Hematopoietic multipotent progenitor cell treated with erythropoietin and hydrocortisone succinate and interleukin-3 and kit ligand, for 6 days (in vitro differentiated cells): ENCODE results near the gene SHB.

ENCODE experiments used
- DNase-seq: peaks from one replicate; pipeline ENCODE4 v3.0.0-alpha.2; 2015

Gene SHB

DNA sequence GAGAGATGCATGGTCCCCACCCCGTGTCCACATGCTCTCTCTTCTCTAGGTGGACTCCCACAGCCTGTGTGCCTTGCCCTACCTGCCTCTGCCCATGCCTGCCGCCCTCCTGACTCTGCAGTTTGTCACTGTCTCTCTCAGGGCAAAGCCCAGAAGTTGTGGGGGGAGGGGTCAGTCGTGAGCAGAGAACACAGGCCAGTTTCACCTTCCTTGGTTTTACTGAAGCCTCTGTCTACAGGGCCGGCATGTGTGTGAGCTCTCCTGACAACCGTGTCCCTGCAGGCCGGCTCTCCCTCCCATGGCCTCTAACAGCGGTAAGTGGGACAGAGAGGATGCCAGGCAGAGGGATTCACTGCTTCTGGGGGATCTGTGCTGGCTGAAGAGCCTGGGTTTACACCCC lies 121.6 kb downstream of the SHB start:
- DNase-seq, result no peak

DNA sequence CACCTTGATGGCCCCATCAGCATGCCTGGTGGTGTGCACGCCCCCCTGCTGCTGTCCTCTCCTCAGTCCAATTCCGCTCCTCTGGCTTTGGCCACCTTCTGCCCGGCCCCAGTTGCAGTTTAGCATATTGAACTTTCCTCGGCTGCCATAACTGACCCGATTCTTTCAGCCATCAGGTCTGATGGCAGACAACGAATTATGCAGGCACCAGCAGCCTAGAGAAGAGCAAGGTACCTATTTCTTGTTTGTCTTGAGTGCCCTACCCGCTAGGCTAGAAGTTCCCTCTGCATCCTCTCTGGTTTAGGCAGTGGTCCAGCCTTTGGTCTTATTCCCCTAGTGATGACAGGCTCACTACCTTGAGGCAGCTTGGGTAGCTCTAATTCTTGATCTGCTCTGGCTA lies 122.1 kb downstream of the SHB start:
- no peak for DNase-seq

DNA sequence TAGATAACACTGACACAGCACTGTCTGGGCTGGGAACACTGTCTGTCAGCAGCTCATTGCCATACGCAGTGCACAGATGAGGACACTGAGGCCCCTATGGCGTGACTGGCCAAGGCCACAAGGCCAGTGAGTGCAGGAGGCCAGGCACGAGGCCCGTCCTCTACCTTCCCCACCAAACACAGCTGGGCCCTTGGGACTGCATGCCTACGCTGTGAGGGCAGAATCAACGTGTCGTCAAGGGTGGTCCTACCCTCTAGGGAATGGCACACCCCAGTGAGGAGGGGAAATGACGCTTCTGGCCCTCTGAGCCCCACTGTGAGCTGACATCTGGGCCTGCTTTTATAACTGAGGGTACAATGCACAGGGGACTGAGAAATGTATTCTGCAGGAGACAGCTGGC lies 123.0 kb downstream of the SHB start:
- DNase-seq, result no peak

DNA sequence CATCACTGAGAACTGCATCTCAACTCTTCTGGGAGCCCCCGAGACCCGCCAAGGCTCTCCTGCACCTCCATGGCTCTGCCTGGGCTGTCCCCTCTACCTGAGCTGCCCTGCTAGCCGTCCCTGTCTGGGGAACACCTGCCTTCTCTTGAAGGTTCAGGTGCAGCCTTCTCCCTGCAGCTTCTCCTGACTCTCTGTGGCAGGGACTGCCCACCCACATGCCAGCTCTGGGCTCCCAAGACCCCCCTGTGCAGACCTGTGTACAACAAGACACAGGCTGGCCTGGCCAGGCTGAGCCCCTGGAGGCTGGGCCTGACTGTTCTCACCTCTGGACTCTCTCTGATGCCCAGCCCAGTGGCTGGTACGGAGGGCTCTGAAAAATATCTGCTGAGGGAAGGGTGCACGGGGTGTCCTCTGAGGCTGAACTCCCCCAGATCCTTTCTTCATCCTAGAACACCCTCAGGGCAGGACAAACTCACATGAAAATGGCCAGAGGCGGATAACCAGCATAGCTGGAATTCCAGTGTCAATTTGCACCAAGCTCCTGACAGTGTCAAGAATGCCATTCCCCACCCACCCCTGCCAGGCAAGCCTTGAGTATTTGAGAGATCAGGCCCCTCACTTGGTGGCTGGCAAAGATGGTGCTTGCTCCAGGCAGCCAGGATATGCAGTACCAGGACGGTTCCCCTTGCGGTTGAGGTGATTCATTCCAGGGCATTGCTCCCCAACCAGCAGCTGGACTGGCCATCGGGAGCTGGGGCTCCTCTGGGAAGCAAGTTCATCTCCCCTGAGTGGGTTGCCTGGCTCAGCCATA lies 124.2 kb downstream of the SHB start:
- no peak for DNase-seq

DNA sequence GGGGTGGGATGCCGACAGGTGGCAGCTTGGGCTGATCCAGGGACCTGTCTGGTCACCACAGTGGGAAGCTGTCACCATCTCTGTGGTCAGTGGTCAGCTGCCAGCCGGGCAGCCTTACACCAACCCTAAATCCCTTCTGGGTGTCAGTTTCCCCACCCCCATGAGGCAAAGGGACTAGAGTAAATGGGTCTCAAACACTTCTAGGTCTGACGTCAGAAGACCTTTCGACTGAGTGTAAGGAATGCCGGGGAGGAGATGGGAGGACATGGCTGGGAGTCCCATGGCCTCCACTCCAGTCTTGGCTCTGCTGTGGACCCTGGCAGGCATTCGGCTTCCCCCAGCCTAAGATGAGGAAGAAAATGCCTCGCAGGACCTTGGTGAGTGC lies 124.8 kb downstream of the SHB start:
- DNase-seq, result no peak

DNA sequence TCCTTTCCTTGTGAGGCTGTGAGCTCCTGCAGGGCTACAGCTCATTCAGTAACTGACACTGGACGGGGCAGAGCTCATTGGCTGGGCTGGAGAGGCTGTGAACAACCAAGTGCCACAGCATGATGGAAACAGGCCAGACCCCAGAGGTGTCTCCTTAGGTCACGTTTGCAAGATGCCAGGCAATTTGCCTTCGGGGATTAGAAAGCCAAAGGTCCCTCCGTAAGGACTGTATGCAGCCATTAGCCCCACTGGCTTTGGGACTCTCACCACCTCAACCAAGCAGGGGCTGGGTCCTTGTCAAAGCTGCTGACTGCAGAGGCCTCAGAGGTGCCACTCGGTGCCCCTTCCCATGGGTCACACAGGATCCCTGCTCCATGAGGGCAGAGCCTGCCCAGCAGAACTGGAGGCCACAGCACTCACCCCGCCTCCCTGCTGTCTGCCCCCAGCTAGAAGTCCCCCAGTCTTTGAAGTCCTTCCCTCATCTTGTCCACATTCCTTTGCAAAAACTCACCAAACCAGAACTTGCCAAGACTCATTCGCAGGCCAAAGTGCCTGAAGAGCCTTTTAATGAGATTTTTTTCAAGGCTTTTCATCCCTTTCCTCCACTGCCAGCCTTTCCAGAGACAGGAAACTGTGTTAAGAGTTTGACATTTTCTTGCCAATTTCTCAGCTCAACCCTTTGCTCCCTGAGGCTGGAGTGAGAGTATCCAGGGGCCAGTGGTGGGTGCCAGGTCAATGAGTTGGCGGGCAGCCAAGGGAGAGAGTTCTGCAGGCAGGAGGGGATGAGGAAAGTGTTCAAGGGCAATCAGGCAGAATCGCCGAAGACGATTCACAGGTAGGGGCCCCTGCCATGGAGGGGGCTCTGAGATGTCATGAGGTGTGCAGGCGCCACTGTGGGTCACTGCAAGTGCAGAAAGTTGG lies 125.4 kb downstream of the SHB start:
- no peak for DNase-seq

DNA sequence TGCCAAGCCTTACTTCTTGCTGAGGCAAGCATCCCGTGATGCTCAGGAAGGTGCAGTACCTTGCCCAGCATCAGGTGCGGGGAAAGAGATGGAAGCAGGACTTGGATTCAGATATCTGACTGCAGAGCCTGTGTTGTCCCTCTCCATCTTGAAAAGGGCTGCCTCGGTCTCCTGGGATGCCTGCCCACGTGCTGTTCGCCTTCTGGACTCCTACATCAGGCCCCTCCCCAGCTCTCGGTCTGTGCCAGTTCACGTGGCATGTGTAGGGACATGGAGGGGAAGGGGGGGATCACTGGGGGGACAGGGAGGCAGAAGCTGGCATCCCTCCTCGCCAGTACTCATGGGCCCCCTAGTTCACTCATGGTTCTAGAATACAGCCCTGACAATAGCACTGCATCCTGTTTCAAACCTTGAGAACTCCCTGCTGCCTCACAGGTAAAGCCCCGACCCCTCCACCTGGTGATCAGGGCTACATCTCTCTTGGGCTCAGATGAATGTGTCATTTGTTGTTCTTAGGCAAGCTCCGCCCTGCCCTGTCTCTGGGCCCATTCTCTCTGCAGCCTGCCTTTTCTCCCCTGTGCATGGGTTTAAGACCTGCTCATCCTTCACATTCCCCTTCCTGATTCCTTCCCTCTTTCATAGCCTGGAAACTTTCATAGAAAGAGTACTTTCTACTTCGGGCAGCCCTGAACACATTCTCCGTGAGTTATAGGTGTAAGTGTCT lies 126.2 kb downstream of the SHB start:
- no peak for DNase-seq

DNA sequence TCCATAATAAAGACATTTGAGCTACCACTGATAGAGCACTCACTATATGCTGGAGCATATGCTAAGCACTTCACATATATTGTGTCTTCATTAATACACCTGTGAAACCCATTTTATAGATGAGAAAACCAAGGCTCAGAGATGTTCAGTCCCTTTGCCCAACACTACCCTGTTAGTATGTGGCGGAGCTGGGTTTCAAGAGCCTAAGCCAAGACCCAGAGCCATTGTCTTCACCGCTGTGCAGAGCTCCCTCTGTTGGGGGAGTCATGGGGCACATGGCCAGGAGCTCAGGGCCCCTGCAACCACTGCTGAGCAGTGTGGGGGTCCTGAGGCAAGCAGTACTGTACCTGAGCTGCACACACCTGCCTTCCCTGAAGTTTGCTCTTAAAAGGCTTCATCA lies 127.8 kb downstream of the SHB start:
- no peak for DNase-seq

DNA sequence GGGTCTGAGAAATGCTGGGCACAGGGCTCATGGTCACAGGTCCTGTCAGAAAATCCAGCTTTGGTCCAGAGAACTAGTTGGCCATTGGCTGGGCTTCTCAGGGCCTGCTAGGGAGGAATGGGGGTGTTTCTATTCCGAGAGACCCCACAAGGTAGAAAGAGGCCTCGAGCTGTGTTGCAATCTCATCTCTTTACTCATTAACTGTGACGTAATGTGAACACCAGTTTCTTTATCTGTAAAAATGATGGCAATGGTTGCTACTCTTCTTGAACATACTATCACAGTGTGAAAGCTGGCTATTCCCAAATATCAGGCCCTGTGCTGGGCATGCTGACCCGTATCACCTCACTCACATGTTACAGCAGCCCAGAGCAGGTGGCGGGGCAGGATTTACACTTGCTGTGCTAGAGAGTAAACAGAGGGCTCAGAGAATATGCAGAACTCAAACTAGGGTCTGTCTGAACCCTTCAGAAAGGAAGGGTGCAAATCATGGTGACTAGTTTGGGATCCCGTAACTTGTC lies 129.4 kb downstream of the SHB start:
- no peak for DNase-seq

DNA sequence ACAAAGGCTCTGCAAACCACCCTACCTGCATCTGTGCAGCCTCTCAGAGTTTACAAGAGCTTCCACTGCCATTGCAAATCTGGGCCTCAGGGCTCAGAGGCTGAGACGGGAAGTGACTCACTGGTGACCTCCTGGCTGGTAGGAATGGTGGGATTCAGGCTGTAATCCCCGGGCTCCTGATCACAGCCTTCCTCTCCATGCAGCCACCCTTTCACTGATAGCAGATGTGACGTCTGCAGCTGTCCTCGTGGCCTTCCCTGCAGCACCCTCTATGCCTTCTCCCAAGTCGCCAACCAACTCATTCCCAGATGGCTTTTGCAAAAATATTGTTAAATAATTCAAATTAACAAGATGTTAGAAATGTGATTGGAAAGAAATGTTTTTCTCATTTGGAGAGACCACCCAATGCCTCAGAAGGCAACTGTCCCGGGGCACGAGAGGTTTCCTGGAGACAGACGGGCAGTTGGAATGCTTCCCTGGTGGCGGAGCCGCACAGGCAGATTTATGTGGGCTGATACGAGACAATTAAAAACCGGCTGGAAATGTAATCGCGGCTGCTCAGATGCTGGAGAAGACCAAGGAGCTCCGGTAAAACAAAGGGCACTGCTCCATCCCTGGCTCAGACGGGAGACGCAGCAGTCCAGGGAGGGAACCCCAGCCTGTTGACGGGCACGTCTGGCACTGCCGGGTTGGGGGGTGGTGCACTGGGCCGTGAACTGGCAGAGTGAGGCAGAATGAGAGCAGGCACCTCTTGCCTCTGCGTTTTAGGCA lies 130.7 kb downstream of the SHB start:
- DNase-seq, result no peak

DNA sequence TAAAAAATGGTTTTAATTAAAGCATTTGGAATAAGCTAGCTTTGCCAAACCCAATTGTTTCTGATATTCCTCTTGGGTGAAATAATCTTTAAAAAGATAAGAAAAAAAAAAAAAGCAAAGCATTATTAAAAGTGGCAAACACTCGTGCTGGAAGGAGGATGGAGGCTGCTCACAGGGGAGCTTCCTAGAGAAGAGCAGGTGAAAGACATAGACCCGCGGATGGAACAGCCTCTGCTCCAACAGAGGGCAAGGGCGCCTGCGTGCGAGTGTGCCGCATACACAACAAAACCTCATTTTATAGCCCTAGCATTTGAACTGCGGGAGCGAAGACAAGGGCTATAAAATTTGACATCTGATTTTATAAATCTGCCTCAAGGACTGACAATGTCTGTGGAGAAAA lies 131.7 kb downstream of the SHB start:
- DNase-seq, result no peak

DNA sequence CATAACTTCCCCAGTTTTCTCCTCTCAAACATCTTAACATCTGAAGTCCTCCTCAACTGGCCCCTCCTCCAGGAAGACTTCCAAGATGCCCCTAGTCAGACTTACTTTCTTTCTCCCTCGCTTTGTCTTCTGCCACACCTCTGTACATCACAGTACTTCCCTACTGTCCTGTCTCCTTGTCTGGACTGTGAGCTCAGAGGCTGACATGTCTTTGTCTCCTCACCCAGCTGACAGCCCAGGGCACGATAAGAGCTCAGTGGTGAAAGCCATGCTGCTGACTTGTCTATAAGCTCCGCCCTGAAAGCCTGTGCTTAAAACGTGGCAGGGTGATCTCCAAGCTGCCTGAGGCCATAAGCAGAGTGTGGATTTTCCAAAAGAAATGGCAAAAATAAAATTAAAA lies 132.1 kb downstream of the SHB start:
- DNase-seq, result peak; percentile 85

DNA sequence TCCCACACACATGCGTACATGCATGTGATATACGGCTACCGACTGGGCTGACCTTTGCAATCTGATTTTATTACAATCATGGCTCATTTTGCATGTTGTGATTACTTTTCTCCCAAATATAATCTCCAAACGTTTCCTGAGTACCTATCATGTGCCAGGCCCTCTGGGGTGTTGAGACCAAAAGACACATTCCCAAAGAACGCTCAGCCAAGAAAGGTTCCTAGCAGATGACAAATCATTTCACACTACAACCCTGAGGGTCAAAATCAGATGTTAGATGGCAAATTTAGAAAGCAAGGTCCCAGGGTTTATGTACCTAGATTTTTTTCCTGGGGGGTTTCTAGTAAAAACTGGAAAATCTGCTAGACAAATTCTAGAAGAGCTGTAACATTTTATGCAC lies 132.7 kb downstream of the SHB start:
- DNase-seq, result no peak

DNA sequence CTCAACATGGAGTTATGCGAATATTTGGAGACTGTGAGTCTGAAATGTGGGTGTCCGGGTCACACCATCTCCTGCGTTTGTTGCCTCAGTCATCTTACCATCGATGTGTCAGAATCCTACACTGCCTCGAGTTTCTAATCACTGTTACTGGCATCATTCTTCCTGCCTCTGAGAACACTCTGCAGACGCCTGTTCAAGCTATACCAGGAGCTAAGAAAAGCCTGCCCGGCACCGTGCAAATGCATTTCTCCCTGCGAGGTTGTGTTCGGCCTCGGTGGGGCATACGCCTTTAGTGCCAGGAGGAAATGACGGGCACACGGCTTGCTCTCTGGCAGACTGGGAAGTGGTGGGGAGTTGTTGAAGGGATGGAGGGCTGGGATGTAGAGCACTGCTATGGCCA lies 133.9 kb downstream of the SHB start:
- DNase-seq, result no peak

DNA sequence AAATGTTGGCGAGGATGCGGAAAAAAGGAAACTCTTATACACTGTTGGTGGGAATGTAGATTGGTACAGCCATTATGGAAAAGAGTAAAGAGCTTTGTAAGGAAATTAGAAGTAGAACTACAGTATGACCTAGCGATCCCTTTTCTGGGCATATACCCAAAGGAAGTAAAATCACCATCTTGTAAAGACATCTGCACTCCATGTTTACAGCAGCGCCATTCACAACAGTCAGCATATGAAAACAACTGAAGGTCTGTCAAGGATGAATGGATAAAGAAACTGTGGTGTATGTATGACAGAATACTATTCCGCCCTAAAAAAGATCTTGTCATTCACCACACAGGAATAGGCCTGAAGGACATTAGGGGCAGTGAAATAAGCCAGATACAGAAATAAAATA lies 137.4 kb downstream of the SHB start:
- DNase-seq, result no peak

DNA sequence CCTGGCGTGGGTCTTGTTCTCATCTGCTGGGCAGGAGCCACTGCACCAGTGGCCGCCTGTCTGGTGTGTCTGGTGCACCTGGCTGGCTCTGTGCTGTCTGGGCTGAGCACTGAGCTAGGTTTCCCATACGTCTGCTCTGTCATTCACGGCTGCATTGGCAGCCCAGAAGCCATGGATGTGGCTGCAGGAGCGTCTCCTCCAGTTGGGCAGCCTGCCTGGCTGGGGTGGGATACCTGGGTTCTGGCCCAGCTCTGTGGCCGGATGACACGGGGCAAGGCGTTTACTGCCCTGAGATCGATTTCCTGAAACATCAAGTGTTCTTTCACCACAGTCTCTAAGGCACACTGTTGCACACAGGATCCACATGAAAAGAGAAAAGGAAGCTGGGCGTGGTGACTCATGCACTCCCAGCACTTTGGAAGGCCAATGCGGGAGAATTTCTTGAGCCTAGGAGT lies 139.6 kb downstream of the SHB start:
- no peak for DNase-seq

DNA sequence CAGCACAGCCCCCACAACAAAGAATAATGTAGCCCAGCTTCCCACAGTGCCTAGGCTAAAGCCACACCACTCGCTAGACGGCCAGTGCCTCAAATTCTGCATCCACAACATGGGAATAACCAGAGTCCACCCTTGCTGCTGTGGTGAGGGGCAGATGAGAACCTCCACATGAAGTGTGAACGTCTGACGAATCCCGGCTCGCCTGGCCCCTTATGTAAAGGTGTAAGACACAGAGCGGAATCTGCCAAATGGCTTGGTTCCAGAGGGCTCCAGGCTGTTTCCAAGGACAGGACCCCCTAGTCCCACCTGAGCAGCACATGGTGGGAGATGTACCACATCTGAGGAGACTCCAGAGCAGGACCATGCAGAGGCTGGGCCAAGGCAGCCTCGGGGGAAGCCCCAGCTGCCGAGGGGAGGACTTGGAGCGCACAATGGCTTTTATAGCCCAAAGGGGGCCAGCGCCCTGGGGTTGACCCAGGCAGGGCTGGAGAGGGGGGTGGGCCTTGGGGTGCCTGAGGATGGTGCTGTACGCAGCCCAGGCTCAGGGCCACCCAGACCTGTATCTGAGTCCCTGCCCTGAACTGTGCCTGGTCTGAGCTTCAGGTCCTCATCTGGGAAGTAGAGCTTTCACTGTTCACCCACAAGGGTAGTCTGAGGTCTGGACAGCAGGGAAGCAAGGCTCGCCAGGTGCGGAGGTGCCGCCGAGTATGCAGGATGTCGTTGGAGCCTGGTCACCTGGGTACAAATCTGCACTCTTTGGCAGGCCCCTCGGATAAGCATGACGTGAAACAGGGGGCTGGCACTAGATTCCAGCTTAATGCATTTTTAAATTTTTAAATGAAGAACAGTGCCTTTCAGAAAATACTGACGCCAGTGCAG lies 140.2 kb downstream of the SHB start:
- no peak for DNase-seq

DNA sequence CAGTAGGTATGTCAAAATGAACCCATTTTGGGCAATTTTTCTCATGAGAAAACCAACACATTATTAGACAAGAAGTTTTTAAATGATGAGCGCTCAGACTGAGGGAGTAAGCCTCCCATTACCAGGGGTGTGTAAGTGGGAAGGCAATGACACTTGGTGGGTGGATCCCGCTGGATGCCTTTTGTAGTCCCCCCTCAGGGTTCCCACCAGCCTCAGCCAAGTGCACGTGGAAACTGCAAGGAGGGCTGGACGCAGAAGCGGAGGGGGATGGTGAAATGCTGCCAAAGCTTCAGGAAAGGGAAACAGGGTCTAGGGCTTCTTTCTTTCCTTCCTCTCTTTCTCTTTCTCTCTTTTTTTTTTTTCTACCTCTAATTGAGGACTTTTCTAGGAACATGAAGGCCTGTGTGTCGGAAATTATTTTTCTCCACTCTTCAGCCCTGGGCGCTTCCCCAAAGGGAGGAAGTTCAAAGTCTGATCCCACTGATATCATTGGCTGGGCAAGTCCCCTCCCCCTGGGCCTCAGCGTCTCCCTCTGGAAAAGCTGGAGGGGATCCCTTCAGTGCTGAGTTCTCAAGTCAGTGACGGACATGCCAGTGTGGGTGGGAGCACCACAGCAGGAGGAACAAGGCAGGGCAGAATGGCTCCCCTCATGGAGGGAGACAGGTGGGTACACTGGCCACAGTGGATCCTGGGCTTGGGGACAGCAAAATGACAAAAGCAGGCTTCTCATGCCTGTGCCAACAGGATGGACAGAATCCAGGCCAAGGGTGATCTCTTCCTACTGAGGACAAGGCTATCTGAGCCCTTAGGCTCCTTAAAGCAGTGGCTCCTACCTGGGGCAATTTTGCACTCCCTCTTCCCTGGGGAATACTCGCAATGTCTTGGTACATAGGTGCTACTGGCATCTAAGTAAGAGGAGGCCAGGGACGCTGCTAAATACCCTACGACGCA lies 141.2 kb downstream of the SHB start:
- no peak for DNase-seq

DNA sequence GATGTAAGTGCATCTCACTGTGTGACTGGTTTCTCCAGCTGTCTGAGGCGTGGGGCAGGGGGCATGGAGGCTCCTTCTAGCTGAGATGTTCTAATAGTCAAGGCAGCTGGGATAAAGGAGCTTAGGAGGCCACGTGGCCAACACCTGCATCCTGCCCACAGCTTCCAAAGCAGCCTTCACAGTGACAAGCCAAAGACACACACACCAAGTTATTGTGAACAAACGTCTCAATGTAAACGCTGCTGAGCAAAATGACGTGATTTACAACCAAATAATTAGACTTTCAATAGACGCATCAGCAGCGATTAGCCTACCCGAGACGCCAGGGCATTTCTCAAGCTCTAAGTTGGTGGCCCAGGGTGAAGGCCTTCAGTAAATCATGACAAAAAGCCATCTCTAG lies 141.9 kb downstream of the SHB start:
- no peak for DNase-seq

DNA sequence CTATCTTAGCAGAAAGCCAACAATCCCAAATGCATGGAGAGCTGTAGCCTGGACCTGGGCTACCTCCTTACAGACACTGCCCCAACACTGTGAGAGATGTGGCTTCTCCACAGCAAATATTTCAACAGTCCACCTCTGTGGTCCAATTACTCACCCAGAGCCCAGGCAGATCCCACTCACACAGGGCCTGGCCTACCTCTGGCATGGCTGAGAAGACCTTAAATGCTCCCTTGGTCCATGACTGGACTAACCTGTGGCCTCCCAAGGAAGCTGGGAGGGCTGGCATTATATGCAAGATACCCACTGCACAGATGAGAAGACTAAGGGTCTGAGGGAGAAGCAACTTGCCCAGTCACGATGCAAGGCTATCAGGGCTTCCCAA lies 142.3 kb downstream of the SHB start:
- DNase-seq, result no peak
